SK-N-MC (cell line): ENCODE measurements around the gene CRHR2.
"Not testable (repeated sequence)": the region's sequence is repeated elsewhere in the genome, so short reads cannot be mapped to it uniquely, and the experiment has no call there.

Source experiments
- DNase-seq: peaks from one replicate; pipeline ENCODE4 v3.0.0-alpha.2; 2011; ENCODE audit warnings: low read depth, low spot score
- H3K27ac ChIP-seq: fragments of 200-600 bp; sonication (generic); 2 replicates; pipeline ENCODE4 v1.5.1; 2016; ENCODE audit warnings: mixed run types
- H3K36me3 ChIP-seq: fragments of 200-600 bp; sonication (generic); 2 replicates; pipeline ENCODE4 v1.6.1; 2017; ENCODE audit warnings: antibody characterized with exemption, low read length, mixed read lengths; ENCODE audit not compliant: insufficient read depth
- H3K4me3 ChIP-seq: fragments of 200-600 bp; sonication (generic); 2 replicates; pipeline ENCODE4 v1.5.1; 2016
- H3K9ac ChIP-seq: fragments of 200-600 bp; sonication (generic); 2 replicates; pipeline ENCODE4 v1.8.0; 2017; ENCODE audit warnings: mixed run types, mixed read lengths; ENCODE audit not compliant: insufficient read length
- H3K9me3 ChIP-seq: fragments of 200-600 bp; sonication (generic); 2 replicates; pipeline ENCODE4 v1.6.1; 2017; ENCODE audit warnings: low read depth, mild to moderate bottlenecking, antibody characterized with exemption, low read length, moderate library complexity, mixed read lengths
- EZH2 ChIP-seq: fragments of 200-600 bp; sonication (generic); IDR thresholded peaks from one replicate; pipeline ENCODE4 v1.6.1; 2017; ENCODE audit warnings: antibody characterized with exemption
- FOXP2 ChIP-seq: optimal IDR thresholded peaks from 2 replicates; pipeline ENCODE3; 2011; ENCODE audit warnings: mild to moderate bottlenecking, moderate library complexity; ENCODE audit not compliant: insufficient read depth; ENCODE audit errors: extremely low read length, control extremely low read depth
- POLR2AphosphoS5 ChIP-seq: IDR thresholded peaks from 2 replicates; pipeline ENCODE4 v1.6.1; 2012; ENCODE audit warnings: mild to moderate bottlenecking, low read depth, low read length, borderline replicate concordance

CRHR2 gene

DNA sequence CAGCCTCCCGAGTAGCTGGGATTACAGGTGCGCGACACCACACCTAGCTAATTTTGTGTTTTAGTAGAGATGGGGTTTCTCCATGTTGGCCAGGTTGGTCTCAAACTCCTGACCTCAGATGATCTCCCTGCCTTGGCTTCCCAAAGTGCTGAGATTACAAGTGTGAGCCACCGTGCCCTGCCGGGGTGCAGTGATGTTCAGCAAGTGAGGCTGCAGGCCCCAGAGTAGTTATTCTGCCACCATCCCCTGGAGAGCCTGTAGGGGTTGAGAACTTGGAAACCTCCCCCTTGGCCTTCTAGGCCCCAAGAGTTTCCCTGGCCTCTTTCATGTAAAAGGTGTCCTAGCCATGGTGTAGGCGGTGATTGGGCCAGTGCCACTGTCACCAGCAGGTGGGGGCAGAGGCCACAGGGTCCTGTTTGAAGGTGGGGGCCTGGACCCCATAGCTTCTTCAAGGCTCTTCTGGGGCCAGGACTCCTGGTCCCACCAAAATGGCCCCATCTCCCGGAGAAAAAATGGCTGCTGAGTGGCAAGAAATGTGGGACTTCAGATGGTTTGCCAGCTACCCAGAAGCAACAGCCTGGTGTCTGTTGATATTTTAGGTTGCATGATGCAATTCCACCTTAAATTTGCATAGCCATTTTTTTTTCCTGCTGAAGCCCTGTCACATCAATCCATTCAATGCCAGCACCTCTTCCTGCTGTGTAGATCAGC is 44.2 kb upstream of the CRHR2 start:
- TF ChIP-seq FOXP2, result no peak
- no peak for TF ChIP-seq EZH2
- no peak for TF ChIP-seq POLR2AphosphoS5
- no peak for DNase-seq
- no peak overlapping the region for H3K9ac ChIP-seq
- no peak overlapping the region for H3K27ac ChIP-seq
- H3K9me3 ChIP-seq, result no peaks in the 10 kb centered on the region
- H3K4me3 ChIP-seq, result no peak overlapping the region
- H3K36me3 ChIP-seq, result no peaks in the 10 kb centered on the region

GRCh38 chr7:30723776-30724175 is 41.5 kb upstream of the CRHR2 start:
- Histone ChIP-seq H3K9ac (no peak overlapping the region), H3K36me3 (no peaks in the 10 kb centered on the region), H3K27ac (no peak overlapping the region), H3K4me3 (no peak overlapping the region), H3K9me3 (no peaks in the 10 kb centered on the region)
- DNase-seq, result no peak
- TF ChIP-seq FOXP2, result no peak
- no peak for TF ChIP-seq POLR2AphosphoS5
- no peak for TF ChIP-seq EZH2

DNA sequence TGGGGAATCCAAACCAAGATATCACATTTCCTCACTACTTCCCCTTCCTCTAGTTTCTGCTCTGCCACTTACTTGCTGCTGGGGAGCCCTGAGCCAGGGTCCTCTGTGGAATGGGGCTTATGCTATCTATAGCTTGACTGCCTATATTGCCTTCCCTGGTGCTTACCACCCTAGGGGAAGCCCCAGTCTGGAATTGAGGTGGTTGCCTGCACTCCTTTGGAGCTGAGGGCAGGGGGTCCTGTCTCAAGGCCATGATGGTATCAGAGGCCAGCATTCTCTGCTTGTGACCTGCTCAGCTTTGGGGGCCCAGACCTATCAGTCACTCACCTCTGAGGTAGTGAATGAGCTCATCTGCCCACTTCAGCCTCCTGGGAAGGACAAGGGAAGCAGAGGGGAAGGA is 40.4 kb upstream of the CRHR2 start:
- Histone ChIP-seq H3K9me3 (no peaks in the 10 kb centered on the region), H3K27ac (no peak overlapping the region), H3K9ac (no peak overlapping the region), H3K4me3 (no peak overlapping the region), H3K36me3 (no peaks in the 10 kb centered on the region)
- TF ChIP-seq FOXP2 (no peak), POLR2AphosphoS5 (no peak), EZH2 (no peak)
- DNase-seq, result no peak

DNA sequence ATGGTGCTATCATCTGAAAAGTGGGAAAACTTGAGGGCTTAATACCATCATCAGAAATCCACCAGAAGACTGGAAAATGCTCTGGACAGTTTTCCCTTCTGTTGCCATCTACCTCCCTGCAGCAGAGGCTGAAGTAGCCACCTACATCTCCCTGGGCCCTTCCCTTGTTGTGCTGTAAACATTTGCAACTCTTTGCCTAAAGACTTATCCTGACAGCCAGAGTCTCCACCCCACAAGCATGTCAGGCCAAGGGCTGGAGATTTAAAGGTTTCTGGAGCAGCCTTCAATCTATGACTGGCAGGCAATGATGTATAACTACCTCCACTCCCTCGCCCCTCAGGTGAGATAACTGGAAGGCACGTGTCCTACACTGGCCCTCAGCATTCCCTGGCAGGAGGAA is 39.9 kb upstream of the CRHR2 start:
- Histone ChIP-seq H3K9me3 (no peaks in the 10 kb centered on the region), H3K27ac (no peak overlapping the region), H3K9ac (no peak overlapping the region), H3K36me3 (no peaks in the 10 kb centered on the region), H3K4me3 (no peak overlapping the region)
- no peak for DNase-seq
- no peak for TF ChIP-seq POLR2AphosphoS5
- no peak for TF ChIP-seq FOXP2
- TF ChIP-seq EZH2, result no peak

- Histone ChIP-seq H3K9me3 (no peaks in the 10 kb centered on the region), H3K36me3 (no peaks in the 10 kb centered on the region), H3K4me3 (no peak overlapping the region), H3K27ac (no peak overlapping the region), H3K9ac (no peak overlapping the region)
- TF ChIP-seq EZH2, result no peak
- no peak for TF ChIP-seq FOXP2
- no peak for TF ChIP-seq POLR2AphosphoS5
- no peak for DNase-seq
These were observed 39.0 kb upstream of the CRHR2 start for GRCh38 chr7:30721211-30721610.

DNA sequence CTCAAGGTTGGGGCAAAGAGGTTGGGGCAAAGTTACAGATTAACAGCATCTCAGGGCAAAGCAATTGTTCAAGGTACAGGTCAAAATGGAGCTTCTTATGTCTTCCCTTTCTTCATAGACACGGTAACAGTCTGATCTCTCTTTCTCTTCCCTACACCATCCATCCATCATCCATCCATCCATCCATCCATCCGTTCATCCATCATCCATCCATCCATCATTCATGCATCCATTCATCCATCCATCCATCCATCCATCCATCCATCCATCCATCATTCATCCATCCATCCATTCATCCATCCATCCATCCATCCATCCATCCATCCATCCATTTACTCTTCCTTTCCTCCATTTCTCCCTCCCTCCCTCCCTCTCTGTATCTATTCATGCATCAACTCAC is 37.2 kb upstream of the CRHR2 start:
- not testable (repeated sequence) for H3K9ac ChIP-seq, H3K27ac ChIP-seq, H3K36me3 ChIP-seq, H3K9me3 ChIP-seq, DNase-seq, H3K4me3 ChIP-seq

DNA sequence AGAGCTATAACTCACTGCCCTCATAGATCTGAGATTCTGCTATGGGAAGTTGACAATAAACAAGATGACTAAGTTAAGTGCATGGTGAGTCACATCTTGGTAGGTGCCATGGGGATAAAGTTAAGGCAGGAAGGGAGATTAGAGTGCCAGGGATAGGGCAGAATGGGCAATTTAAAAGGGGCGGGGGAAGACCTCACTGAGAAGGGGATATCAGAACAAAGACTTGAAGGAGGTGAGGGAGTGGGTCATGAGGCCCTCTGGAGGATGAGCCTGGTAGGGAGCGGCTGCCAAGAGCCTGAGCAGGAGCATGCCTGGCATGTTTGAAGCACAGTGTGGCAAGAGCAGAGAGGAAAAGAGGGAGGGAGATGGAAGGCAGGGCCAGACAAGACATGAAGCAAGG is 34.9 kb upstream of the CRHR2 start:
- DNase-seq, result no peak
- Histone ChIP-seq H3K4me3 (no peak overlapping the region), H3K36me3 (no peaks in the 10 kb centered on the region), H3K27ac (no peak overlapping the region), H3K9me3 (no peaks in the 10 kb centered on the region), H3K9ac (no peak overlapping the region)
- no peak for TF ChIP-seq POLR2AphosphoS5
- TF ChIP-seq EZH2, result no peak
- no peak for TF ChIP-seq FOXP2

GRCh38 chr7:30714129-30714528 is 31.9 kb upstream of the CRHR2 start:
- TF ChIP-seq POLR2AphosphoS5, result no peak
- TF ChIP-seq FOXP2, result no peak
- no peak overlapping the region for H3K4me3 ChIP-seq
- no peak overlapping the region for H3K27ac ChIP-seq
- no peak for DNase-seq
- no peaks in the 10 kb centered on the region for H3K36me3 ChIP-seq
- no peak overlapping the region for H3K9ac ChIP-seq
- H3K9me3 ChIP-seq, result no peaks in the 10 kb centered on the region

- TF ChIP-seq EZH2, result no peak
- no peak for TF ChIP-seq FOXP2
- no peak for TF ChIP-seq POLR2AphosphoS5
- no peak overlapping the region for H3K9ac ChIP-seq
- no peaks in the 10 kb centered on the region for H3K9me3 ChIP-seq
- DNase-seq, result no peak
- no peaks in the 10 kb centered on the region for H3K36me3 ChIP-seq
- no peak overlapping the region for H3K4me3 ChIP-seq
- H3K27ac ChIP-seq, result no peak overlapping the region
These were observed 31.1 kb upstream of the CRHR2 start for GRCh38 chr7:30713392-30713791.
